ENCODE data around the gene PAQR6. TPM values are rescaled to one million over a fixed set of nuclear protein-coding genes. Genes with fewer than 3 reads are reported as not detected.

PAQR6 gene
- total and polyA plus RNA-seq, 3 donors from 2014 or later, result 3.6 to 10.5 (median 8.0) TPM

DNA sequence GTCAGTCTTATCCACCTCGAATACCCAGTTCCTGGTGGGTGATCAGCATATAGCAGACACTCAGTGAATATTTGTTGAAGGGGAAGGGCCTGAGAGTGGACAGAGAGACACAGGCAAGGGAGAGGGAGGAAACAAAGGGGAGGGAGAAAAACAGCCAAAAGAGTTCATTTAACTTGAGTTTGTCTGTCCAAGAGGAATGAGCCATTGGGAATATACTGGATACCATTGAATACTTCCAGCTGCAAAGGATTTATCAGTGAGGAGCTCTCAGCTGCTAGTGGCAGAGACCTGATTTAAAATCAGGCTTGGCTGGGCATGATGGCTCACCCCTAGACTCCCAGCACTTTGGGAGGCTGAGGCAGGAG, 17.4 kb downstream of the PAQR6 start:
- Histone ChIP-seq H3K9me3 (no peaks in the 10 kb centered on the region), H3K4me1 (no peaks in the 10 kb centered on the region), H3K27me3 (no peaks in the 10 kb centered on the region), H3K27ac (no peak overlapping the region), H3K36me3 (ENCODE audit: low read depth, missing control alignments) (no peaks in the 10 kb centered on the region), H3K4me3 (no peak overlapping the region)
- no peak for TF ChIP-seq POLR2A (IDR thresholded peaks at IDR 0.05)
- TF ChIP-seq, protein P1, sequence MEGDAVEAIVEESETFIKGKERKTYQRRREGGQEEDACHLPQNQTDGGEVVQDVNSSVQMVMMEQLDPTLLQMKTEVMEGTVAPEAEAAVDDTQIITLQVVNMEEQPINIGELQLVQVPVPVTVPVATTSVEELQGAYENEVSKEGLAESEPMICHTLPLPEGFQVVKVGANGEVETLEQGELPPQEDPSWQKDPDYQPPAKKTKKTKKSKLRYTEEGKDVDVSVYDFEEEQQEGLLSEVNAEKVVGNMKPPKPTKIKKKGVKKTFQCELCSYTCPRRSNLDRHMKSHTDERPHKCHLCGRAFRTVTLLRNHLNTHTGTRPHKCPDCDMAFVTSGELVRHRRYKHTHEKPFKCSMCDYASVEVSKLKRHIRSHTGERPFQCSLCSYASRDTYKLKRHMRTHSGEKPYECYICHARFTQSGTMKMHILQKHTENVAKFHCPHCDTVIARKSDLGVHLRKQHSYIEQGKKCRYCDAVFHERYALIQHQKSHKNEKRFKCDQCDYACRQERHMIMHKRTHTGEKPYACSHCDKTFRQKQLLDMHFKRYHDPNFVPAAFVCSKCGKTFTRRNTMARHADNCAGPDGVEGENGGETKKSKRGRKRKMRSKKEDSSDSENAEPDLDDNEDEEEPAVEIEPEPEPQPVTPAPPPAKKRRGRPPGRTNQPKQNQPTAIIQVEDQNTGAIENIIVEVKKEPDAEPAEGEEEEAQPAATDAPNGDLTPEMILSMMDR (IDR thresholded peaks at IDR 0.05), result no peak
- intact Hi-C loops (cut with DNase I; ENCODE audit: low total_unique reads), result no loop called here
- WGBS, 2 donors, result 90 to 94% methylated on average over 1 of the region's 1 CpG
- DNase-seq, result no peak

DNA sequence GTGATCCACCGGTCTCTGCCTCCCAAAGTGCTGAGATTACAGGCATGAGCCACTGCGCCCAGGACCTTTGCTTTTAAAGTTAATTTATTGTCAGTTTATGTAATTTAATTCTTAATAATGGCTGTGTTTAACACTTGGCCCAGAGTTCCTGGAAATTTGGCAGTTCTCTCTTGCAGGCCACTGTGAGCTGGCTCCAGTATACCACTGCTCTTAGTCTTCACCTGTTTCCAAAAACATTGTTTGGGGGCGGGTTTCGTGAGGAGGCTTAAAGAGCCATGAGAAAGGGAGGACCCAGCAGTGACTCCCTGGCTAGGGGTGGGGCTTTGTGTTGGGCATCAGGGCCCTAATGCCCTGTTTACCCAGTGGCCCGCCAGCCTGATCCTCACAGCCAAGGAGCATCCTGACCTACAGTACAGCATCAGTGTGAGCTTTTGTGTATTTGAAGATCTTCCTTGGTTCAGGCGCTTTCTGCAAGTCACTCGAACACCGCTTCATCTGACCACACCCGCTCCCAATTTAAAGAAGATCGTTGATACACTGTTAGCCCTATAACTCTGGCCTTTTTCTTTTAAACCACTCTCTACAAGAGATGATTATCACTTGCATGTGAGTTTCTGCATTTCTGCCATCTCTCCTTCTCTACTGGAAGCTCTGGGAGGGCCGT, 17.9 kb downstream of the PAQR6 start:
- Histone ChIP-seq H3K9me3 (no peaks in the 10 kb centered on the region), H3K36me3 (ENCODE audit: low read depth, missing control alignments) (no peaks in the 10 kb centered on the region), H3K27me3 (no peaks in the 10 kb centered on the region), H3K27ac (no peak overlapping the region), H3K4me3 (no peak overlapping the region), H3K4me1 (no peaks in the 10 kb centered on the region)
- 88 to 89% methylated on average over 7 to 11 of the region's 11 CpGs for WGBS, 2 donors
- no peak for TF ChIP-seq POLR2A (IDR thresholded peaks at IDR 0.05)
- TF ChIP-seq, protein P1 (IDR thresholded peaks at IDR 0.05), result no peak
- intact Hi-C loops (cut with DNase I; ENCODE audit: low total_unique reads), result no loop called here
- no peak for DNase-seq

DNA sequence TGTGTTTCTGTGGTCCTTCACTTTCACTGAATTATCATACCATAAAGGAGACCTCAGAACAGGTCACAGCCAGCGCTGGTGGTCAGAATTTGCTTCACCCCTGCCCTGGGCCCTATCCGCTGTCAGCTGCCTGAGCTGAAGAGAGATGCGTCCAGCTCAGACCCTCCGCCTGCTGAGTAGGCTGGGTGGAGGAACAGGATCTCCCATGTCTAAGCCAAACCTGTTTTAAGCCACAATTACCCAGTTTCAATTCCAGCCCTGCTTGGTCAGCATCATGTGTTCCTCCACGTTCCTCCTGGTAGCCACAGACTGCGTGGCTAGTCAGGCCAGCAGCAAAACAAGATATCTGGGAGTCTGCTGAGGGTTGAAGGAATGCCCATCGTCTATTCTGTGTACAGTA, 19.4 kb downstream of the PAQR6 start:
- no peak overlapping the region for H3K27ac ChIP-seq
- TF ChIP-seq, protein P1 (IDR thresholded peaks at IDR 0.05), result no peak
- no peak for TF ChIP-seq POLR2A (IDR thresholded peaks at IDR 0.05)
- H3K9me3 ChIP-seq, result no peaks in the 10 kb centered on the region
- no peak overlapping the region for H3K4me3 ChIP-seq
- WGBS, 2 donors, result 81 to 83% methylated on average over 7 of the region's 7 CpGs
- intact Hi-C loops (cut with DNase I; ENCODE audit: low total_unique reads), result no loop called here
- no peaks in the 10 kb centered on the region for H3K27me3 ChIP-seq
- H3K36me3 ChIP-seq (ENCODE audit: low read depth, missing control alignments), result no peaks in the 10 kb centered on the region
- H3K4me1 ChIP-seq, result no peaks in the 10 kb centered on the region
- DNase-seq, result no peak

DNA sequence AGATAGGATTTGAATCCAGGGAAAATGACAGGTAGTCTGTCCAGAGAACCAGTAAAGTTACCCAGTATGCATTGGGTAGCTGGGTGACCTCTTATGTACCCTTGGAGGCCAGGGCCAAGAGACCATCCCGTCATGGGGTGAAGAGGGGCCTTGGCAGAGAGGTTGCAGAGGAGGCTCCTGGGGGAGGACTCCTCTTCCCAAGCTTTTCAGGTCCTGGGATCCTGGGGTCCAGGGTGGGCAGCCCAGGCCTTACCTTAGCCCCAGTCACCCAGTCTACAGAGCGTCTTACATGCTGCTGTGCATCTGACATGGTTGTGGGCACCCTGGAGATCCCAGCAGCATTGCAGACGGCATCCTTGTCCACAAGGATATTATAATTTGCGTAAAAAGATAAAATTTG, 21.1 kb downstream of the PAQR6 start:
- intact Hi-C loops (cut with DNase I; ENCODE audit: low total_unique reads), result no loop called here
- Histone ChIP-seq H3K27ac (no peak overlapping the region), H3K4me3 (no peak overlapping the region), H3K27me3 (no peaks in the 10 kb centered on the region), H3K9me3 (no peaks in the 10 kb centered on the region), H3K36me3 (ENCODE audit: low read depth, missing control alignments) (no peaks in the 10 kb centered on the region), H3K4me1 (no peaks in the 10 kb centered on the region)
- no peak for DNase-seq
- no peak for TF ChIP-seq POLR2A (IDR thresholded peaks at IDR 0.05)
- TF ChIP-seq, protein P1 (IDR thresholded peaks at IDR 0.05), result no peak
- WGBS, 2 donors, result 83 to 86% methylated on average over 4 of the region's 4 CpGs

DNA sequence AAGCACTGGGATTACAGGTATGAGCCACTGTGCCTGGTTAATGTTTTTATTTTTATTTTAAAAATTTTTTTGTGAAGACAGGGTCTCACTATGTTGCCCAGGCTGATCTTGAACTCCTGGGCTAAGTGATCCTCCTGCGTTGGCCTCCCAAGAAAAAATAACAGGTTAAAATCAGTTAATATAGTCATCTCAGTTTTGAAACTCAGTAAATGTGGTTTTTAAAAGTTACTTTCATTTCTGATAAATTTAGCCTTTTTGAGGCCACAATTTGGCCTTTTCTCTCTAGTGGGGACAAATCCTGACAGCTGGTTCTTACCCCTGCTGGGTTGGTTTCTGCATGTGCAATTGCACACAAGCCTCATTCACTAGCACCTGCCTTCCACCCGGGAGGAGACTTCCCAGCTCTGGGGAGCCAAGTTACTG, 21.7 kb downstream of the PAQR6 start:
- Histone ChIP-seq H3K4me1 (no peaks in the 10 kb centered on the region), H3K27me3 (no peaks in the 10 kb centered on the region), H3K9me3 (no peaks in the 10 kb centered on the region), H3K36me3 (ENCODE audit: low read depth, missing control alignments) (no peaks in the 10 kb centered on the region), H3K4me3 (no peak overlapping the region), H3K27ac (no peak overlapping the region)
- intact Hi-C loops (cut with DNase I; ENCODE audit: low total_unique reads), result no loop called here
- 81 to 83% methylated on average over 2 of the region's 2 CpGs for WGBS, 2 donors
- no peak for TF ChIP-seq POLR2A (IDR thresholded peaks at IDR 0.05)
- TF ChIP-seq, protein P1 (IDR thresholded peaks at IDR 0.05), result no peak
- DNase-seq, result no peak

Data from testis (tissue), 3 donors.